GM19099 (cell line): ENCODE results near the gene RASD1.

Experiments used
- POLR2A ChIP-seq: IDR thresholded peaks from 3 replicates; pipeline ENCODE4 v1.6.1; 2011; ENCODE audit warnings: low read depth; ENCODE audit not compliant: insufficient read length; ENCODE audit errors: extremely low read depth

The RASD1 gene

GRCh38 chr17:17508646-17509591 lies 12.7 kb upstream of the RASD1 start:
- TF ChIP-seq POLR2A, result no peak

GRCh38 chr17:17508019-17508535 lies 11.9 kb upstream of the RASD1 start:
- no peak for TF ChIP-seq POLR2A

- no peak for TF ChIP-seq POLR2A
These were observed 11.3 kb upstream of the RASD1 start for GRCh38 chr17:17507465-17508011.

- TF ChIP-seq POLR2A, result no peak
These were observed 10.8 kb upstream of the RASD1 start for GRCh38 chr17:17506893-17507464.

- TF ChIP-seq POLR2A, result no peak
These were observed 10.1 kb upstream of the RASD1 start for GRCh38 chr17:17506181-17506741.

GRCh38 chr17:17505610-17506171 lies 9.5 kb upstream of the RASD1 start:
- no peak for TF ChIP-seq POLR2A

GRCh38 chr17:17505151-17505550 lies 9.0 kb upstream of the RASD1 start:
- no peak for TF ChIP-seq POLR2A

- TF ChIP-seq POLR2A, result no peak
These were observed 8.3 kb upstream of the RASD1 start for GRCh38 chr17:17504341-17505140.

- no peak for TF ChIP-seq POLR2A
These were observed 7.5 kb upstream of the RASD1 start for GRCh38 chr17:17503566-17504130.

- no peak for TF ChIP-seq POLR2A
These were observed 6.8 kb upstream of the RASD1 start for GRCh38 chr17:17502741-17503565.

- no peak for TF ChIP-seq POLR2A
These were observed 4.9 kb upstream of the RASD1 start for GRCh38 chr17:17500999-17501605.

- no peak for TF ChIP-seq POLR2A
These were observed 3.4 kb upstream of the RASD1 start for GRCh38 chr17:17499402-17500145.
